ENCODE data around the gene SLC9A8.

SLC9A8 gene

DNA sequence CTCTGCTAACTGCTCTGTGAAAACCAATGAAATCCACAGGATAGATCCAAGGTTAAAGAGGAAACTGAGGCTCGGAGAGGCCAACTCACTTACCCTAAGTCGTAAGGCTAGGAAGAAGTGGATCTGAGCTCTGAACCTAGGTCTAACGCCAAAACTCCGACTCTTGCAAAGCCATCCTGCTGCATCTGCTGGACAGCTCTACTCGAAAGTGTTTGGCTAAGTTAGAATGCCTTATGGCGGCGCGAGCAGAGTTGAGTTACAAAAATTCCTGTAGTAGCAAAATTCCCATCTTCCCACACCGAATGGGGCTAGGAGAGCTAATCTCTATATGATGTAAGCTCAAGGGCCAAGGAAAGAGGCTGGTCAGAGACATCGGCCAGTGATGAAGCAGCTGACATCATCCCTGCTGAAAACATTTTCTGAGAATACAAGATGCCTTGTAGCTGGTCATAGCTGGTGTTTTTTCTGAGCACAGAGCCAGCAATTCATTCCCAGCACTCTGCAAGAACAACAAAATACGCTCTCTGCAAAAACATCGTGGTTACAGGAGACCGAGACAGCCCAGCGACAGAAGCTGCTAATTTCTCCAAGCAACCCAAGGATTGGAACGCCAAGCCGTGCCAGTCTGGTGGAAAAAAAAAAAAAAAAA is 100.9 kb downstream of the SLC9A8 start:
- Mint-ChIP-seq H3K27ac (no peak overlapping the region), H3K36me3 (peaks cover 34% of the 10 kb centered on the region), H3K4me1 (peaks cover 60% of the 10 kb centered on the region), H3K9me3 (no peaks in the 10 kb centered on the region), H3K4me3 (peak overlapping the region; percentile 92)
- no peak for DNase-seq (ENCODE audit: low spot score in 2 of 2)
- no peak for ATAC-seq

DNA sequence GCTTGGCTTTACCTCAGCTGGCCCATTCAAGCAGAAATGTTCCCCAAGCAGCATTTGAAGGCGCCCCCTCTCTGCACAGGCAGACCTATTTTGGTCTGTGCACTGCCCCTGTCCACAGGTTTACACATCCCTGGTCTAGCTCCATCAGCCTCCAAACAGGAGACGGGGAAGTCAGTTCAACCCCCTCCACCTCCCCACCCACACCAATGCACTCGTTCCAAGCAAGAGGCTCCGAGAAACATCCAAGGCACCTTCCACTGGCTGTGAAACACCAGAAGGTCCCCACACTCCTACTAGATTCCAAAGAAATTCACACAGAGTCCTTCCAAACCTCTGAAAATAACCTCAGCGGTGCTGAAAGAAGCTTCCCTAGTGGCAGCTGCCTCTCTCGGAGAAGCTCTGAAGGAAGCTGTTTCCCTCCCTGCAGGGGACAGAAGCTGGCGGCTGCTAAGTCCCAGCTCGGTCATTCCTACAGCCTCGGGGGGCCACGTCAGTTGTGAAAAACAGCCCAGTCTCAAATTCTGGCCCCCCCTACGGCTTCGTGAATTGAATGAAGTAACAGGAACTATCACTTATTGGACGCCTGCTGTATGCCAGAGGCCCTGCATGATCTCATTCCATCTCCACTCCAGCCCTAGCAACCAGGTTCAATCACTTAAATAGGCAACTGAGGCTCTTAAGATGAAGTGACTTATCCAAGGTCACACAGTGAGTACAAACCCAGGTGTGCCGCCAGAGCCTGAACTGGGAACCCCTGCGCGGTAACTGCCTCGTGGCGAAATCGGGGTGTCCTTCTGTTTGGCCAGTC is 101.9 kb downstream of the SLC9A8 start:
- peaks cover 57% of the 10 kb centered on the region for H3K4me1 Mint-ChIP-seq
- peak; percentile 0 for ATAC-seq
- DNase-seq (ENCODE audit: low spot score in 2 of 2), result no peak
- peaks cover 24% of the 10 kb centered on the region for H3K36me3 Mint-ChIP-seq
- peak overlapping the region; percentile 92 for H3K4me3 Mint-ChIP-seq
- no peaks in the 10 kb centered on the region for H3K9me3 Mint-ChIP-seq
- H3K27ac Mint-ChIP-seq, result peak overlapping the region; percentile 100

DNA sequence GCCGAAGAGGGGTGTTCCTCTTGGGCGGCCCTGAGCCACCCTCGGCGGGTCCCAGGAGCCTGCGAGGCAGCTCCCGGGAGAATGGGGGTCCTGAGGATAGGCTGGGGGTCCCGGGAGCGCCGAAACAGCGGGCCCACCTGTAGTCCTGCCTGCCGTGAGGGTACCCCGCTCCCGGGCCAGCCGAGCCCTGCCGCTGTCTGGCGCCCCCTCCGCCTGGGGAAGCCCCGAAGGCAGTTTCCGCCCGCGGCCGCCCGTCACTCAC is 102.4 kb downstream of the SLC9A8 start:
- no peak for DNase-seq (ENCODE audit: low spot score in 2 of 2)
- Mint-ChIP-seq H3K9me3 (no peaks in the 10 kb centered on the region), H3K36me3 (peaks cover 19% of the 10 kb centered on the region), H3K4me3 (peak overlapping the region; percentile 92), H3K4me1 (peaks cover 51% of the 10 kb centered on the region), H3K27ac (peak overlapping the region; percentile 100)
- peak; percentile 43 for ATAC-seq

DNA sequence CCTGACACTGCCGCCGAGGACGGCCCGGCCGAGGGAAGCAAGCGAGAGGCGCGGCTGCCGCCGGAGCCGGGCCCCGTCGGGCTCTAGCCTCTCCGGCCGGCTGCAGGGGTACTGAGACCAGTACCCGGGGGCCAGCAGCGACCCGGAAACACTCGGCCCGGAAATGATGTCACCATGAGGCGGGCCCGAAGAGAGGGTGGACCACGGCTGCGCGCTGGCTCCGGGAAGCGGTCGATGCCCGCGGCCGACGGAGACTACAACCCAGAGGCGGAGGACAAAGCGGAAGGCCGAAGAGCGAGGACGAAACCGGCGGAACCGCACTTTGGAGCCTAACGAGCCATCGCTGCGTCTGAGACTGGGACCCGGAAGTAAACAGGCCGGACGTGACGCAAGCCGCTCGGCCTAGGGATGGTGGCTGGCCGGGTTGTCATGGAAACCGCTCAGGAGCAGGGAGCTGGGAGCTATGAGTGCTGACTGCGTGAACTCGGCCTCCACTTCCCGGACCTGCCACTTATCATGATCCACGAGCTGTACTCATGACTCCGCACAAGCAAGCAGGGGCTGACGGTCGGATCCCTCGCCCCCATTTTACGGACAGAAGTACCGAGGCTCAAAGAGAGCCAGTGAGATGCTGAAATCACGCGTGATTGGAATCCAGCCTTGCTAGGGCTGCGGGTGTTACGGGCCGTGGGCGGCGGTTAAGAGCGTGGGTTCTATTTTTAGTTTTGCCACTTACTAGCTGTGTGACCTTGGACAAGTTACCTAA is 102.9 kb downstream of the SLC9A8 start, which contains the start of gene SPATA2:
Gene SPATA2, minus strand, starts transcription at position 150 of the 766 bp plus-strand sequence. CDS start 7,039 bp downstream, outside the sequence.
- peak; percentile 86 to 97 for DNase-seq (ENCODE audit: low spot score in 2 of 2)
- H3K36me3 Mint-ChIP-seq, result peaks cover 18% of the 10 kb centered on the region

DNA sequence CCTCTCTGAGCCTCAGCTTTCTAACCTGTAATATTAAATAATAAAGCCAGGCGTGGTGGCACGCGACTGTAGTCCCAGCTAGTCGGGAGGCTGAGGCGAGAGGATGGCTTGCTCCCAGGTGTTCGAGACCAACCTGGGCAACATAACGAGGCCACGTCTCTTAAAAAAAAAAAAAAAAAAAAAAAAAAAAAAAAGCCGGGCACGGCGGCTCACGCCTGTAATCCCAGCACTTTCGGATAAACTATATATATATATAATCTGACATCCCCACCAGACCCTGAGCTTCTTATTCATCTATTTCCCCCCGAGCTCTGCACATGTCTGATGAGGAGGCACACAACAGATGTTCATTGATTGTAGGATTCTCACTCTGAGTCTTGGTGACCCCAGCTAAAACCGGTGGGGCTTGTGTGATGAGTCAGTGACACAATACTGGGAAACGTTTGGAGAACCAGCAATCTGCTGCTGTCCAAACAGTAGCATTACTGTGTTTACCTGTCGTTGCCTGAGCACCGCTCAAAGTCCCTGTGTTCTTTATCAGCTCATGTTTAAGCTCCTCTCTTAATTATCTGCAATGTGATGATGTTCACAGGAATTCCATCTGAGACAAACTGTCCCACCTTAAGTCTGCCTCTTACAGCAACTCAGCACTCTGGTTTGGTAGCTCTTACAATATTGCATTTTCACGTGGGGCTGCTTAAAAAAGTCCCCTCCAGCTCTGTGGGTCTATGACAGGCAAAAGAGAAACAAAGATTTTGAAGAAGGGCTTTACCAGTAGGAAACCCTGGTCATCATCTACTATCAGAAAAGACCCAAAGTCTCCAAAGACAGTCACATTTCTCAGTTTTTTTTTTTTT is 103.7 kb downstream of the SLC9A8 start:
- peak in 1 of 2 donors; percentile 86 for DNase-seq (ENCODE audit: low spot score in 2 of 2)
- ATAC-seq, result peak; percentile 75
- peaks cover 46% of the 10 kb centered on the region for H3K4me1 Mint-ChIP-seq

More for the DNA sequence above, 102.9 kb downstream of the SLC9A8 start, which contains the start of gene SPATA2:
- H3K9me3 Mint-ChIP-seq, result no peaks in the 10 kb centered on the region
- peak within 1 kb of the TSS; percentile 92 for H3K4me3 Mint-ChIP-seq
- H3K4me1 Mint-ChIP-seq, result peaks cover 46% of the 10 kb centered on the region
- peak; percentile 86 for ATAC-seq
- H3K27ac Mint-ChIP-seq, result peak within 1 kb of the TSS; percentile 100

DNA sequence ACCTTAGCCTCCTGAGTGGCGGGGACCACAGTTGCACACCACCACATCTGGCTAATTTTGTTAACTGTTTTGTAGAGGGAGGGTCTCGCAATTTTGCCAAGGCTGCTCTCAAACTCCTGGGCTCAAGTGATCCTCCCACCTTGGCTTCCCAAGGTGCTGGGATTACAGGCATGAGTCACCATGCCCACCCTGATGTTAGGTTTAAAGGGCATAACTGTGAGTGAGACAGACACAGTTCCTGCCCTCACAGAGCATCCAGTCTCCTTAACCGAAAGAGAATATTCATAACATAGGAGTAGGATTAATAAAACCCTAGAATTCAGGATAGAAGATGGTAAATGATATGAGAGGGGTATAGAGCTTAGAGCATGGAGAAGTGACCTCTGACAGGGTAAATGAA is 105.8 kb downstream of the SLC9A8 start:
- no peak for DNase-seq (ENCODE audit: low spot score in 2 of 2)
- Mint-ChIP-seq H3K4me1 (peaks cover 37% of the 10 kb centered on the region), H3K27ac (no peak overlapping the region), H3K4me3 (no peak overlapping the region), H3K9me3 (no peaks in the 10 kb centered on the region), H3K36me3 (peaks cover 18% of the 10 kb centered on the region)
- no peak for ATAC-seq

More for the DNA sequence above, 103.7 kb downstream of the SLC9A8 start:
- H3K9me3 Mint-ChIP-seq, result no peaks in the 10 kb centered on the region
- peak overlapping the region; percentile 100 for H3K27ac Mint-ChIP-seq
- H3K36me3 Mint-ChIP-seq, result peaks cover 18% of the 10 kb centered on the region
- H3K4me3 Mint-ChIP-seq, result peak overlapping the region; percentile 92

DNA sequence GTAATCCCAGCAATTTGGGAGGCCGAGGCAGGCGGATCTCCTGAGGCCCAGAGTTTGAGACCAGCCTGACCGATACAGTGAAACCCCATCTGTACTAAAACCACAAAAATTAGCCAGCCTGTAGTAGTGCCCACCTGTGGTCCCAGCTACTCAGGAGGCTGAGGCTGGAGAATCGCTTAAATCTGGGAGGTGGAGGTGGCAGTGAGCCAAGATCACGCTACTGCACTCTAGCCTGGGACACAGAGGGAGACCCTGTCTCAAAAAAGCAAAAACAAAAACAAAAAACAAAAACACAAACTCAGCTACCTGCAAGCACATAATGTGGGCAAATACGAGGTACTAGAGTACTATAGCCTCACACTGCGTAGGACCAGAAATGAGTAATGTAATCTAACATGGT is 106.4 kb downstream of the SLC9A8 start:
- Mint-ChIP-seq H3K27ac (no peak overlapping the region), H3K9me3 (no peaks in the 10 kb centered on the region), H3K4me3 (no peak overlapping the region), H3K36me3 (peaks cover 18% of the 10 kb centered on the region), H3K4me1 (peaks cover 31% of the 10 kb centered on the region)
- DNase-seq (ENCODE audit: low spot score in 2 of 2), result no peak
- ATAC-seq, result no peak

DNA sequence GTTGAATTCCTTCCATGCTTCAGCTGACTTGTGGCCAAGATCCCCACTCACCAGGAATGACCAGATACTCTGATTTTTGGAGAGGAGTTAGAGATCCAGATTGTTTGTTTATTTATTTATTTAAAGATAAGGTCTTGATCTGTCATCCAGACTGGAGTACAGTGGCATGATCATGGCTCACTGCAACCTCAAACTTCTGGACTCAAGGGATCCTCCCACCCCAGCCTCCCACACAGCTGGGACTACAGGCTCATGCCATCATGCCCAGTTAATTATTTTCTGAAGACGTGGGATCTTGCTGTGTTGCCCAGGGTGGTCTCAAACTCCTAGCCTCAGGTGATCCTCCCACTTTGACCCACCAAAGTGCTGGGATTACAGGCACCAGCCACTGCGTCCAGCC is 106.8 kb downstream of the SLC9A8 start:
- Mint-ChIP-seq H3K9me3 (no peaks in the 10 kb centered on the region), H3K36me3 (peaks cover 16% of the 10 kb centered on the region), H3K27ac (no peak overlapping the region), H3K4me3 (no peak overlapping the region), H3K4me1 (peaks cover 27% of the 10 kb centered on the region)
- DNase-seq (ENCODE audit: low spot score in 2 of 2) (no peak), ATAC-seq (no peak)

DNA sequence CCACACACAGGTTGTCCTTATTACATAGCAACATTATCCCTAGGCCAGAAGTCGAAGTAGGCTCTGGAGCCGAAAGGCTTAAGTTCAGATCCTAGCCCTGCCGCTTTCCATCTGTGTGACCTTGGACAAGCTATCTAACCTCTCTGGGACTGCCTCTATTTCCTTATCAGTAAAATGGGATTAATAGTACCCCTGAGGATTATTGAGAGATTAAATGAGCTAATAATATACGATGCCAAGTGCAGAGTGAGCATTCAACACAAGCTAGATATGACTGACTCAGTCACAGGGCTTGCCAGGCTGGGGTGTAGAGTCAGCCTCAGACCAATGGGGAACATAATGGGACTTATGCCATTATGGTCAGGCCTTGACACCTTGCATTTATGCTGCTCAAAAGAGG is 111.6 kb downstream of the SLC9A8 start:
- H3K9me3 Mint-ChIP-seq, result no peaks in the 10 kb centered on the region
- H3K36me3 Mint-ChIP-seq, result no peaks in the 10 kb centered on the region
- no peak overlapping the region for H3K4me3 Mint-ChIP-seq
- ATAC-seq, result no peak
- H3K27ac Mint-ChIP-seq, result no peak overlapping the region
- H3K4me1 Mint-ChIP-seq, result no peaks in the 10 kb centered on the region
- DNase-seq (ENCODE audit: low spot score in 2 of 2), result no peak

DNA sequence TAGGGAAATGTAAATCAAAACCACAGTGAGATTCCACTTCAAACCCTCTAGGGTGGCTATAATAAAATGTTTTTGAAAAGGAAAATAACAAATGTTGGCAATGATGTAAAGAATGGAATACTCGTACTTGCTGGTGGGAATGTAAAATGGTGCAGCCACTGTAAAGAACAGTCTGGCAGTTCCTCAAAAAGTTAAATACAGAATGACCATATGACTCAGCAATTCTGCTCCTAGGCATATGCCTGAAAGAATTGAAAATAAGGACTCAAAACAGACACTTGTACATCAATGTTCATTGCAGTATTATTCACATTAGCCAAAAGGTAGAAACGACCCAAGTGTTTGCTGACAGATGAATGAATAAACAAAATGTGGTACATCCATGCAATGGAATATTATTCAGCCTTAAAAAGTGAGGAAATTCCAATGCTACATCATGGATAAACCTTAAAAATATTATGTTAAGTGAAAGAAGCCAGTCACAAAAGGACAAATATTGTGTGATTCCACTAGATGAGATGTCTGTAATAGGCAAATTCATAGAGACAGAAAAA is 113.3 kb downstream of the SLC9A8 start:
- H3K4me1 Mint-ChIP-seq, result no peaks in the 10 kb centered on the region
- no peaks in the 10 kb centered on the region for H3K9me3 Mint-ChIP-seq
- no peaks in the 10 kb centered on the region for H3K36me3 Mint-ChIP-seq
- H3K27ac Mint-ChIP-seq, result no peak overlapping the region
- no peak for ATAC-seq
- no peak overlapping the region for H3K4me3 Mint-ChIP-seq
- DNase-seq (ENCODE audit: low spot score in 2 of 2), result no peak

DNA sequence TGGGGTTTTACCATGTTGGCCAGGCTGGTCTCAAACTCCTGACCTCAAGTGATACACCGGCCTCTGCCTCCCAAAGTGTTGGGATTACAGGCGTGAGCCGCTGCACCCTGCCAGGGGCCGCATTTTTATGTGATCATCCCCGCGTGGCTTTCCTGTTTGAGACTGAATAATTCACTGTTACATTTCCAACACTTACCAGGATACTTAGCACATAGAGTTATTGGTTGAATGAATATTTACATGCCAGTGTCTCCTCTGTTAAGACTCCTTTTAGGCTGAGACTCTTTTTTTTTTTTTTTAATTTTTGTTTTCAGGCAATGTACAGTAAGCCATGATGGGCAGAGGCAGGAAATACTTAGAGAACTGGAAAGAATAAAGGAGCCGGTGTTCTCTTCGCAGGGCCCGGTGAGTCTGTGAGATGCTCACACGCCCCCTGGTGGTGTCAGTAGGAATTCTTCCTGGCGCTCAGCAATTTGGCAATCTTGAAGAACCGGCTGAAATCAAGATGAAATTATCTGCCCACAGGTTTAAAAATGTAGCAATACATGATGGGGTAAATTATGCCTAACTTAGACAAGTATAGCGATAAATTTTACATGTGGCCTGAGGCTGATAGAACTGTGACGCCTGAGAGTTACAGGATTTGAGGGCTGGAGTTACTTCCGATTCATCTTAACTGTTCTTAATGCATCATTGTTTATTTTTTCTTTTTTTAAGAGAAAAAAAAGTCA is 115.9 kb downstream of the SLC9A8 start:
- Mint-ChIP-seq H3K36me3 (no peaks in the 10 kb centered on the region), H3K9me3 (no peaks in the 10 kb centered on the region), H3K4me3 (no peak overlapping the region), H3K4me1 (no peaks in the 10 kb centered on the region), H3K27ac (no peak overlapping the region)
- DNase-seq (ENCODE audit: low spot score in 2 of 2) (peak; percentile 72 to 88), ATAC-seq (peak; percentile 68)

DNA sequence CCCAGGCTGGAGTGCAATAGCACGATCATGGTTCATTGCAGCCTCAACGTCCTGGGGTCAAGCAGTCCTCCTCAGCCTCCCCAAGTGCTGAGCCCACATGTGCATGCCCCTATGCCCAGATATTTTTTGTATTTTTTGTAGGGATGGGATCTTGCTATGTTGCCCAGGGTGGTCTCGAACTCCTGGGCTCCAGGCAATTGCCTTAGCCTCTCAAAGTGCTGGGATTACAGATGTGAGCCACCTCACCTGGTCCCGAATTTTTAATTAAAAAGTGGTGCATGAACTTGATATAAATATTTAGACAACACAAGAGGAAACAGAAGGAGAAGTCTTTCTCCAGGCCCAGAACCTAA is 116.5 kb downstream of the SLC9A8 start:
- Mint-ChIP-seq H3K4me1 (peaks cover 3% of the 10 kb centered on the region), H3K4me3 (no peak overlapping the region), H3K27ac (no peak overlapping the region), H3K36me3 (no peaks in the 10 kb centered on the region), H3K9me3 (no peaks in the 10 kb centered on the region)
- no peak for DNase-seq (ENCODE audit: low spot score in 2 of 2)
- ATAC-seq, result no peak

DNA sequence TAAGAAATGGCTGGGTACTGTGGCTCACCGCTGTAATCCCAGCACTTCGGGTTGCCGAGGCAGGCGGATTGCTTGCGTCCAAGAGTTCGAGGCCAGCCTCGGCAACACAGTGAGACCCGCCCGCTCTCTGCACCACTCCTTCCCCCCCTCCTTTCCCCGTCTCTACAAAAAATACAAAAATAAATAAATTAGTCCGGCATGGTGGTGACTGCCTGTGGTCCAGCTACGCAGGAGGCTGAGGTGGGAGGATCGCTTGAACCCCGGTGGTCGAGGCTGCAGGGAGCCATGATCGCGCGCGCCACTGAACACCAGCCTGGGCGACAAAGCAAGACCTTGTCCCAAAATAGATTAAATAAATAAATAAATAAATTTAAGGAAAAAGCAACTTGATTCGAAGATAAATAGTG is 123.1 kb downstream of the SLC9A8 start:
- no peaks in the 10 kb centered on the region for H3K9me3 Mint-ChIP-seq
- ATAC-seq (no peak), DNase-seq (ENCODE audit: low spot score in 2 of 2) (no peak)
- no peak overlapping the region for H3K27ac Mint-ChIP-seq
- peaks cover 24% of the 10 kb centered on the region for H3K36me3 Mint-ChIP-seq
- H3K4me1 Mint-ChIP-seq, result peaks cover 42% of the 10 kb centered on the region
- H3K4me3 Mint-ChIP-seq, result peak overlapping the region; percentile 89
